ENCODE results near the gene CYP17A1. TPM values are rescaled to one million over a fixed set of nuclear protein-coding genes. Genes with fewer than 3 reads are reported as not detected.

CYP17A1 gene
- total RNA-seq, 3 donors from 2014 or later: not detected

DNA sequence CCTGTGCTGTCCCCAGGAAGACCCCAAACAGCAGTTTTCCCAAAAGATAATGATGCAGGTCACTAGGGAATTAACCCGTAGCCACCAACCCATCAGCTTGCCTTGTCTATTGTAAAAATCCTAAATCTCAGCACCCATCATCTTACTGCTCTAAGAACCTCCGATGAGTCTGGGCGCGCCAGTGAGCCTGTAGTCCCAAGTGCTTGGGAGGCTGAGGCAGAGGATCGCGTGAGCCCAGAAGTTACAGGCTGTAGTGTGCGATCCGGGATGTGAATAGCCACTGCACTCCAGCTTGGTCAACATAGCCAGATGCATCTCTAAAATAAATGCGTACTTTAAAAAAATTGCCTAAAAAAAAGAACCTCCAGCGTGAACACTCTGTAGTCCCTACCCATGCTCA is 33.0 kb upstream of the CYP17A1 start:
- Histone ChIP-seq H3K27me3 (no peaks in the 10 kb centered on the region), H3K27ac (no peak overlapping the region), H3K36me3 (no peaks in the 10 kb centered on the region), H3K9me3 (no peaks in the 10 kb centered on the region), H3K4me1 (no peaks in the 10 kb centered on the region), H3K4me3 (peak overlapping the region; percentile 46 to 74 (median 63))
- no peak for DNase-seq (ENCODE audit: low spot score in 2 of 2)
- intact Hi-C loops (cut with DNase I; ENCODE audit: low total_unique reads): no loop called here
- TF ChIP-seq POLR2AphosphoS5 (IDR thresholded peaks at IDR 0.05) (no peak), POLR2A (IDR thresholded peaks at IDR 0.05) (no peak)
- TF ChIP-seq, protein P1, sequence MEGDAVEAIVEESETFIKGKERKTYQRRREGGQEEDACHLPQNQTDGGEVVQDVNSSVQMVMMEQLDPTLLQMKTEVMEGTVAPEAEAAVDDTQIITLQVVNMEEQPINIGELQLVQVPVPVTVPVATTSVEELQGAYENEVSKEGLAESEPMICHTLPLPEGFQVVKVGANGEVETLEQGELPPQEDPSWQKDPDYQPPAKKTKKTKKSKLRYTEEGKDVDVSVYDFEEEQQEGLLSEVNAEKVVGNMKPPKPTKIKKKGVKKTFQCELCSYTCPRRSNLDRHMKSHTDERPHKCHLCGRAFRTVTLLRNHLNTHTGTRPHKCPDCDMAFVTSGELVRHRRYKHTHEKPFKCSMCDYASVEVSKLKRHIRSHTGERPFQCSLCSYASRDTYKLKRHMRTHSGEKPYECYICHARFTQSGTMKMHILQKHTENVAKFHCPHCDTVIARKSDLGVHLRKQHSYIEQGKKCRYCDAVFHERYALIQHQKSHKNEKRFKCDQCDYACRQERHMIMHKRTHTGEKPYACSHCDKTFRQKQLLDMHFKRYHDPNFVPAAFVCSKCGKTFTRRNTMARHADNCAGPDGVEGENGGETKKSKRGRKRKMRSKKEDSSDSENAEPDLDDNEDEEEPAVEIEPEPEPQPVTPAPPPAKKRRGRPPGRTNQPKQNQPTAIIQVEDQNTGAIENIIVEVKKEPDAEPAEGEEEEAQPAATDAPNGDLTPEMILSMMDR (IDR thresholded peaks at IDR 0.05): no peak

DNA sequence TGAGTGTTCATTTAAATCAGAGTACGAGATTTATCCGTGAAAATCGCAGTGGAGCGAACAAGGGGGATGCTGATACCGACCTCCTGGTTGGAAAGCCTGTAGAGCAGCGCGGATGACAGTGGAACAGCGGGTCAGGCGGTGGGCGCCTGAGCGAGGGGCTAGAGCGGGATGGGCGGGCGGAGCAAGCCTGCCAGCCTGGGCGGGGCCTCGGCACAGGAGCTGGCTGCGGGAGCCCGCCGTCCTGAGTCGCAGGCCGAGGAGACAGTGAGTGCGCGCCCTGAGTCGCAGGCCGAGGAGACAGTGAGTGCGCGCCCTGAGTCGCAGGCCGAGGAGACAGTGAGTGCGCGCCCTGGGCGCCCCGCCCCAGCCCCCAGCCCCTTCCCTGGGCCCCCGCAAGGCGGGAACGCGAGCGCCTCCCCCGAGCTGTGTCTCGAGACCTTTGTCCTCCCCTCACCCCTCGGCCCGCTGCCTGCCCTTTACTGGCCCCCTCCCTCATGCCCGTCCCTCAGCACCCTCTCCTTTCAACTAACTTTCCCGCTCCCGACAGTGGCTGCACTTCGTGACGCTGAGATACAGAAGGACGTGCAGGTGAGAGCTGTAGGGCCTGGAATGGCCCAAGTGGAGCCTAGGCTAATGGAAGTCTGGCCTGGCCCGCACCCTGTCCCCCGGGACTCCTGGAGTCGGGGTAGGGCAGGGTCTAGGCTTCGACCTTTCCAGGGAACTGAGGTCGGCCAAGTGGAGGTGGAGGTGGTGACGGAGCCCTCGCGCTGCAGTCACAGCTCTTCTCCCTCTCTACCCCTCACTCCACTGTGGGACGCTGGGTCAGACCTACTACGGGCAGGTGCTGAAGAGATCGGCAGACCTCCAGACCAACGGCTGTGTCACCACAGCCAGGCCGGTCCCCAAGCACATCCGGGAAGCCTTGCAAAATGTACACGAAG is 32.3 kb upstream of the CYP17A1 start, which contains the start of gene AS3MT:
Gene AS3MT (plus strand): TSS at position 213 of the 941 bp plus-strand sequence. CDS start 123 bp downstream, at position 336.
- intact Hi-C loops (cut with DNase I; ENCODE audit: low total_unique reads): no loop called here
- Histone ChIP-seq H3K36me3 (no peaks in the 10 kb centered on the region), H3K4me3 (peak within 1 kb of the TSS; percentile 46 to 74 (median 63)), H3K27ac (peak within 1 kb of the TSS; percentile 65 to 72), H3K27me3 (no peaks in the 10 kb centered on the region), H3K4me1 (no peaks in the 10 kb centered on the region), H3K9me3 (no peaks in the 10 kb centered on the region)
- TF ChIP-seq POLR2AphosphoS5 (IDR thresholded peaks at IDR 0.05): peak in 1 of 3 donors; percentile 15
- TF ChIP-seq, protein P1 (IDR thresholded peaks at IDR 0.05): no peak
- peak in 1 of 2 donors; percentile 54 for DNase-seq (ENCODE audit: low spot score in 2 of 2)

DNA sequence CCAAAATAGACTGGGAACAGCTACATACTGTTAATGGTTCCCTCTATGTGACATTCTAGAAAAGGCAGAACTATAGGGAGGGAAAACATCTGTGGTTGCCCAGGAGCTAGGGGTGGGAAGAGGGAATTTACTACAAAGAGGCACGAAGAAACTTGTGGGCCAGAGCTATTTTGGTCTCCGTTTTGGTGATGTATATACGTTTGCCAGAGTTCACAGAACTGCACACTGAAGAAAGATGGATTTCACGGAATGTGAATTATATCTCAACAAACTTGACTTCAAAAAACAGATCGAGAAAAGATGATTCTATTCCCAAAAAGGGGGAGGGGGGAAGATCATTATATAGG is 31.7 kb upstream of the CYP17A1 start:
- TF ChIP-seq POLR2A (IDR thresholded peaks at IDR 0.05) (no peak), POLR2AphosphoS5 (IDR thresholded peaks at IDR 0.05) (no peak)
- TF ChIP-seq, protein P1 (IDR thresholded peaks at IDR 0.05): no peak
- H3K9me3 ChIP-seq: no peaks in the 10 kb centered on the region
- H3K4me3 ChIP-seq: peak overlapping the region; percentile 46 to 74 (median 63)
- intact Hi-C loops (cut with DNase I; ENCODE audit: low total_unique reads): no loop called here
- no peaks in the 10 kb centered on the region for H3K36me3 ChIP-seq
- H3K27ac ChIP-seq: peak overlapping the region in 1 of 2 donors; percentile 65
- no peaks in the 10 kb centered on the region for H3K27me3 ChIP-seq
- H3K4me1 ChIP-seq: no peaks in the 10 kb centered on the region
- no peak for DNase-seq (ENCODE audit: low spot score in 2 of 2)

DNA sequence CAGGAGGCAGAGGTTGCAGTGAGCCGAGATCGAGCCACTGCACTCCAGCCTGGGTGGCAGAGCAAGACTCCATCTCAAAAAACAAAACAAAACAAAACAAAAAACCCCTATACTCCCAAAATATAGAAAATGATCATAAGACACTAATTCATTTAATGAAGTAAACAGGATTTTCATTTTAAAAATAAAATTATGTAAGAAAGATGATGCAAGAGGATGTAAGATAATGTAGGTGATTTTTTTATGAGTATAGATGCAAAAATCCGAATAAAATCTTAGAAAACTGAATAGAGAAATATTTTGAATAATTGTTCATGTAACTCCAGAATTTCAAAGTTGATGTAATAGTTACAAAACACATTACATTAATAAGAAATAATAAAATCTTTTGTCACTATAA is 28.4 kb upstream of the CYP17A1 start:
- TF ChIP-seq POLR2AphosphoS5 (IDR thresholded peaks at IDR 0.05) (no peak), POLR2A (IDR thresholded peaks at IDR 0.05) (no peak)
- TF ChIP-seq, protein P1 (IDR thresholded peaks at IDR 0.05): no peak
- no peak overlapping the region for H3K27ac ChIP-seq
- H3K4me3 ChIP-seq: no peak overlapping the region
- H3K4me1 ChIP-seq: no peaks in the 10 kb centered on the region
- intact Hi-C loops (cut with DNase I; ENCODE audit: low total_unique reads): no loop called here
- H3K36me3 ChIP-seq: peaks cover 4% of the 10 kb centered on the region
- no peaks in the 10 kb centered on the region for H3K27me3 ChIP-seq
- no peaks in the 10 kb centered on the region for H3K9me3 ChIP-seq
- DNase-seq (ENCODE audit: low spot score in 2 of 2): no peak

DNA sequence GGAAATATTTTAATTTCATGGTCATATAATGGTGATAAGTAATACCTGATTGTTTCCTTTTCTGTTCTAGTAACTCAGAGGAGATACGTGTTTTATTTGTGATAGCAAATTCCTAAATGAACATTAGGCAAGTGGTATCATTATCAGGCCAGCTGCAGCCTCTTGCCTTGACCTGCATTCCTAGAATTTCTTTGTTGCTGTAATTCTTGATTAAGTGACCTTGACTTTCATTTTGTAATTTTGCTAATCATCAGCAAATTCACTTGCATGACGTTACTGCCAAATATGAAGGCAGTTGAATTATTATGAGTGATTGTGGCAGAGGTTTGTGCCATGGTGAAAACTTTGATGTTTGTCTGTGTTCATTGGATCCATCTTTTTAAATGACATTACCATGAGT is 26.4 kb upstream of the CYP17A1 start:
- H3K4me1 ChIP-seq: no peaks in the 10 kb centered on the region
- H3K27ac ChIP-seq: no peak overlapping the region
- no peaks in the 10 kb centered on the region for H3K27me3 ChIP-seq
- DNase-seq (ENCODE audit: low spot score in 2 of 2): no peak
- TF ChIP-seq, protein P1 (IDR thresholded peaks at IDR 0.05): no peak
- TF ChIP-seq POLR2A (IDR thresholded peaks at IDR 0.05) (no peak), POLR2AphosphoS5 (IDR thresholded peaks at IDR 0.05) (no peak)
- no peaks in the 10 kb centered on the region for H3K9me3 ChIP-seq
- H3K36me3 ChIP-seq: peaks cover 4% of the 10 kb centered on the region
- intact Hi-C loops (cut with DNase I; ENCODE audit: low total_unique reads): no loop called here
- no peak overlapping the region for H3K4me3 ChIP-seq

All from breast epithelium (tissue), 4 donors.